ENCODE results near the gene CDH23. TPM values are rescaled to one million over a fixed set of nuclear protein-coding genes. Genes with fewer than 3 reads are reported as not detected.

CDH23 gene
- total RNA-seq, 4 donors from 2014 or later, result 0.72 to 4.1 (median 2.2) TPM

GRCh38 chr10:71719042-71719441 lies 322.3 kb downstream of the CDH23 start:
- TF ChIP-seq CTCF (IDR thresholded peaks at IDR 0.05) (no peak), EP300 (IDR thresholded peaks at IDR 0.05) (no peak)
- DNase-seq (ENCODE audit: low spot score in 2 of 2), result peak in 1 of 2 donors; percentile 83
- Histone ChIP-seq H3K4me3 (no peak overlapping the region), H3K36me3 (no peaks in the 10 kb centered on the region), H3K9me3 (no peaks in the 10 kb centered on the region), H3K27me3 (no peaks in the 10 kb centered on the region), H3K27ac (peak overlapping the region; percentile 63), H3K4me1 (peaks cover 51% of the 10 kb centered on the region)
- 63% methylated on average over 7 of the region's 7 CpGs for WGBS

DNA sequence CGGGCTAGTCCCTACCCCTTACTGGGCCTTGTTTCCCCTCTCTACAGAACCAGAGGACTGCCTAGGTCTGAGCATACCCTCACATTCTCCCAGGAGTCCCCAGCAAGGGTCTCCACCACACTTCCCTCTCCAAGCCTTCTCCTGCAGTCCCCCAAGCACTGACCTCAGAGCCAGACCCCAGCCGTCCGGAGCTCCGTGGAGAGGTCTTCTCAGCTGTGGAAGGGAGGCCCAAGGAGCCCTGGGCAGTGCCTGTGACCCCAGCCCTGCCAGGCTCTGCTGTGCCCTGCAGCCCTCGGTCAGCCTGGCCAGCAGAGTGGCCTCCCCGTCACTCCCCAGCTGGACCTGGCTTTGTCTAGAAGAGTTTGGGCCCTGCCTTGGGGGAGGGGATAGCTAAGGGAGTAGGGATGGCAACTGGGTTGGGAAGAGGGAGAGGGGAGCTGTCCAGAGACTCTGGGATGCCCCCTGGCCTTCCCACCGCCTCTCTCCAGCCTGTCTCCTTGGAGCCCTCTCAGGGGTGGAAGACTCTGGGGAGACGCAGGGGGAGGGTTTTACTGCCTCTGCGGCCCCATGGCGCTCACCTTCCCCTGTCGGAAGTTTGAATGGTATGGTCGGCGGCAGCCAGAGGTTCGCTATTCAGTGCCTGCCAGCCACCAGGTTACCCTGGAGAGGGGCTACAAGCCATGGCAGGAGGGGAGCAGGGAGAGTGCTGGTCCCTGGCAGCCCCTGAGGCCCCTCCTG lies 322.9 kb downstream of the CDH23 start, which contains the start of gene C10orf105:
C10orf105 (minus strand) TSS at position 315 of the 738 bp plus-strand sequence. CDS start 3,441 bp downstream, outside the sequence.
- Histone ChIP-seq H3K36me3 (no peaks in the 10 kb centered on the region), H3K27me3 (no peaks in the 10 kb centered on the region), H3K27ac (peak within 1 kb of the TSS; percentile 63), H3K4me1 (peaks cover 45% of the 10 kb centered on the region), H3K4me3 (no peak within 1 kb of the TSS), H3K9me3 (no peaks in the 10 kb centered on the region)
- WGBS, result 96% methylated on average over 5 of the region's 14 CpGs
- DNase-seq (ENCODE audit: low spot score in 2 of 2), result no peak
- TF ChIP-seq CTCF (IDR thresholded peaks at IDR 0.05) (no peak), POLR2A (IDR thresholded peaks at IDR 0.05) (no peak), EP300 (IDR thresholded peaks at IDR 0.05) (no peak), POLR2AphosphoS5 (IDR thresholded peaks at IDR 0.05) (no peak)

GRCh38 chr10:71720288-71720687 lies 323.6 kb downstream of the CDH23 start:
- TF ChIP-seq CTCF (IDR thresholded peaks at IDR 0.05), result no peak
- TF ChIP-seq POLR2AphosphoS5 (IDR thresholded peaks at IDR 0.05), result no peak
- TF ChIP-seq EP300 (IDR thresholded peaks at IDR 0.05), result no peak
- no peak for TF ChIP-seq POLR2A (IDR thresholded peaks at IDR 0.05)
- 87% methylated on average over 4 of the region's 4 CpGs for WGBS
- Histone ChIP-seq H3K4me3 (no peak overlapping the region), H3K36me3 (no peaks in the 10 kb centered on the region), H3K9me3 (no peaks in the 10 kb centered on the region), H3K27ac (no peak overlapping the region), H3K27me3 (no peaks in the 10 kb centered on the region), H3K4me1 (peaks cover 39% of the 10 kb centered on the region)
- no peak for DNase-seq (ENCODE audit: low spot score in 2 of 2)

DNA sequence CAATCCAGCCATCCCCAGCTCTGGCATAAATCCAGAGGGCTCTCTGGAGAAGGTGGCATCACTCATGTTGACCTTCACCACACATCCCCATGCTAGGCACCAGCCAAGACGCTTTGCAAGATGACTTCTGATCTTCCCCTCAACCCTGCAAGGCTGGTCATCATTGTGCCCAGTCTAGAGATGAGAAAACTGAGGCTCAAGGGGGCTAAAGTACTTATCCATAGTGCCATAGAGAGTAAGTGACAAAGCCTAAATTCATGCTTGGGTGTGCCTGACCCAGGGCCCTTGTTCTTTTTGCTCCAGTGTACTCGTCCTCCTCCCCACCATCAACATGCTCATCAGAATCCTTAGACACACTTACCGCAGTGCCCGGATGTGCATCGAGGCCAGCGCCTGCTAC lies 324.6 kb downstream of the CDH23 start:
- no peak overlapping the region for H3K4me3 ChIP-seq
- H3K27me3 ChIP-seq, result no peaks in the 10 kb centered on the region
- no peak overlapping the region for H3K27ac ChIP-seq
- WGBS, result 97% methylated on average over 6 of the region's 6 CpGs
- TF ChIP-seq CTCF (IDR thresholded peaks at IDR 0.05) (no peak), POLR2A (IDR thresholded peaks at IDR 0.05) (no peak), POLR2AphosphoS5 (IDR thresholded peaks at IDR 0.05) (no peak), EP300 (IDR thresholded peaks at IDR 0.05) (no peak)
- no peak for DNase-seq (ENCODE audit: low spot score in 2 of 2)
- peaks cover 36% of the 10 kb centered on the region for H3K4me1 ChIP-seq
- no peaks in the 10 kb centered on the region for H3K9me3 ChIP-seq
- no peaks in the 10 kb centered on the region for H3K36me3 ChIP-seq

- Histone ChIP-seq H3K36me3 (no peaks in the 10 kb centered on the region), H3K9me3 (no peaks in the 10 kb centered on the region), H3K4me3 (no peak overlapping the region), H3K27me3 (no peaks in the 10 kb centered on the region), H3K4me1 (peaks cover 41% of the 10 kb centered on the region), H3K27ac (no peak overlapping the region)
- no peak for TF ChIP-seq POLR2A (IDR thresholded peaks at IDR 0.05)
- WGBS, result 93% methylated on average over 1 of the region's 1 CpG
- no peak for DNase-seq (ENCODE audit: low spot score in 2 of 2)
Measured at GRCh38 chr10:71722849-71723248, 326.1 kb downstream of the CDH23 start.

All from suprapubic skin (tissue), 4 donors.